Adrenal gland (tissue), 12 donors: ENCODE measurements around the gene NLRP9. TPM values are rescaled to one million over a fixed set of nuclear protein-coding genes. Genes with fewer than 3 reads are reported as not detected.
"Not testable (repeated sequence)": the region's sequence is repeated elsewhere in the genome, so short reads cannot be mapped to it uniquely, and the experiment has no call there.

Source experiments
- DNase-seq, 7 donors: peaks; one replicate each; pipeline ENCODE4 v3.0.0-alpha.2; 2019 to 2020
- H3K27ac ChIP-seq, 5 donors: fragments of 200-600 bp; sonication (generic) in 4 of 5; 1 replicate in 3 of 5; 2 replicates in 2 of 5; pipeline versions ENCODE4 v1.5.1 to v1.8.0; 2016 to 2020; ENCODE audit warnings: mild to moderate bottlenecking in 1 of 5
- H3K27me3 ChIP-seq: fragments of 200-600 bp; 2 replicates; pipeline ENCODE4 v1.8.0; 2021
- H3K36me3 ChIP-seq, 2 donors: fragments of 200-600 bp; replicated peaks in 1 of 2; 1 replicate in 1 of 2; 2 replicates in 1 of 2; pipeline versions ENCODE4 v1.5.1 to v1.8.0; 2018 to 2022
- H3K4me1 ChIP-seq, 2 donors: fragments of 200-600 bp; replicated peaks in 1 of 2; 1 replicate in 1 of 2; 2 replicates in 1 of 2; pipeline versions ENCODE4 v1.5.1 to v1.8.0; 2018 to 2021
- H3K4me3 ChIP-seq, 4 donors: fragments of 200-600 bp; sonication (generic) in 3 of 4; one replicate each; pipeline ENCODE4 v1.5.1; 2016 to 2018
- H3K9me3 ChIP-seq, 3 donors: fragments of 200-600 bp; sonication (generic) in 1 of 3; replicated peaks in 1 of 3; 1 replicate in 2 of 3; 2 replicates in 1 of 3; pipeline versions ENCODE4 v1.5.1 to v1.8.0; 2016 to 2021
- POLR2A ChIP-seq, 2 donors: fragments of 450-650 bp; IDR thresholded peaks; one replicate each; pipeline ENCODE4 v1.6.1; 2017; ENCODE audit warnings: antibody characterized with exemption in 2 of 2, mild to moderate bottlenecking in 2 of 2, moderate library complexity in 1 of 2
- WGBS, 4 donors: extraction: QIAGEN DNeasy Blood & Tissue Kit in 2 of 4; methylation state at CpG; one replicate each; pipeline versions ENCODE4 v1.1.5 to v1.1.7; 2013 to 2017; 5-methylcytosine and 5-hydroxymethylcytosine counted together
- intact Hi-C, 2 donors: fragments of 100-400 bp; cut with DNase I; formaldehyde crosslinking; loops; one replicate each; pipeline versions ENCODE4 v1.14.1 to v1.15.0; 2022 to 2023
- polyA plus RNA-seq, 3 donors: library from polyadenylated mRNA; stranded (reverse); fragments of 200-250 nt in 2 of 3; fragments of 350-450 nt in 1 of 3; fragmentation: Illumina TruSeq in 1 of 3; extraction: RNeasy Lipid Tissue Mini Kit (QIAGEN cat#74804) in 1 of 3; gene quantifications; one replicate each; pipeline ENCODE4 v1.2.3, GENCODE V29; 2013 to 2014
- total RNA-seq, 9 donors: library from RNA; depleted of rRNA in 4 of 9; stranded (reverse); fragments of >200 nt in 4 of 9; fragments of 120-200 nt in 1 of 9; fragmentation: NEBNext Ultra II Directional in 1 of 9; extraction: Animal tissue kit (Norgen Biotek cat#: 25700) in 1 of 9; gene quantifications; one replicate each; pipeline versions ENCODE4 v1.1.0 to v1.2.4, GENCODE V29; 2013 to 2023
- TF ChIP-seq, protein P1 (sequence below), 6 experiments: fragments of 450-650 bp in 4 of 6; fragments of 200-600 bp in 2 of 6; sonication (generic) in 1 of 6; IDR thresholded peaks; 1 replicate in 5 of 6; 2 replicates in 1 of 6; pipeline versions ENCODE4 v1.5.1 to v1.8.0; 2016 to 2021; ENCODE audit warnings: antibody characterized with exemption in 6 of 6, mild to moderate bottlenecking in 2 of 6, moderate library complexity in 1 of 6
- donor health status: healthy with polysubstance abuse.
- donor health status: Bipolar disorder and iron deficiency.
- donor health status: DM: yes; HTN: yes; CAD: no.
- donor health status: DM: no; HTN: no; CAD: no.
- donor health status: DM: no; HTN: no; CAD: no.
- donor health status: DM: yes; HTN: yes; CAD: no.

Gene NLRP9
- total and polyA plus RNA-seq, 12 donors = not detected

- H3K4me3 ChIP-seq = no peak overlapping the region
- intact Hi-C loops = no loop called here
- H3K36me3 ChIP-seq = no peaks in the 10 kb centered on the region
- no peaks in the 10 kb centered on the region for H3K9me3 ChIP-seq
- H3K4me1 ChIP-seq = no peaks in the 10 kb centered on the region
- H3K27me3 ChIP-seq = peaks cover 10% of the 10 kb centered on the region
- DNase-seq = no peak
- no peak overlapping the region for H3K27ac ChIP-seq
- WGBS, 4 donors = 84 to 91% (median 88%) methylated on average over 8 of the region's 8 CpGs
- TF ChIP-seq, protein P1, sequence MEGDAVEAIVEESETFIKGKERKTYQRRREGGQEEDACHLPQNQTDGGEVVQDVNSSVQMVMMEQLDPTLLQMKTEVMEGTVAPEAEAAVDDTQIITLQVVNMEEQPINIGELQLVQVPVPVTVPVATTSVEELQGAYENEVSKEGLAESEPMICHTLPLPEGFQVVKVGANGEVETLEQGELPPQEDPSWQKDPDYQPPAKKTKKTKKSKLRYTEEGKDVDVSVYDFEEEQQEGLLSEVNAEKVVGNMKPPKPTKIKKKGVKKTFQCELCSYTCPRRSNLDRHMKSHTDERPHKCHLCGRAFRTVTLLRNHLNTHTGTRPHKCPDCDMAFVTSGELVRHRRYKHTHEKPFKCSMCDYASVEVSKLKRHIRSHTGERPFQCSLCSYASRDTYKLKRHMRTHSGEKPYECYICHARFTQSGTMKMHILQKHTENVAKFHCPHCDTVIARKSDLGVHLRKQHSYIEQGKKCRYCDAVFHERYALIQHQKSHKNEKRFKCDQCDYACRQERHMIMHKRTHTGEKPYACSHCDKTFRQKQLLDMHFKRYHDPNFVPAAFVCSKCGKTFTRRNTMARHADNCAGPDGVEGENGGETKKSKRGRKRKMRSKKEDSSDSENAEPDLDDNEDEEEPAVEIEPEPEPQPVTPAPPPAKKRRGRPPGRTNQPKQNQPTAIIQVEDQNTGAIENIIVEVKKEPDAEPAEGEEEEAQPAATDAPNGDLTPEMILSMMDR (IDR thresholded peaks at IDR 0.05) = no peak
- no peak for TF ChIP-seq POLR2A (IDR thresholded peaks at IDR 0.05)
These were observed 14.7 kb downstream of the NLRP9 start for GRCh38 chr19:55723491-55723890.

DNA sequence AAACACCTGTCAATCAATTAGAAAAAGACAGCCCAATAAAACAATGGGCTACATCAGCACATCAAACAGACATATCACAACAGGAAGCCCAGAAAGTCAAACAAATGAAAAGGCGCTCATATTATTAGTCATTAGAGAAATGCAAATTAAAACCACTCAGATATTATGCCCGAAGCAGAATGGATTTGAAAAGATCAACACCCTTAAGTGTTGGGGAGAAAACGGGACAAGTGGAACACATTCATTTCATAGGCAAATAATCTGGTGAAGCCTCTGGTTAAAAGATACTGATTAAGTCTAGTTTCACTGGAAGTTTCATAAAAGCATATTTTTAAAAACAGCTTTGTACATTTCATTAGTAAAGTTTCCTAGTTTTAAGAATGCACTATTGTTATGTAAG is 17.4 kb downstream of the NLRP9 start:
- Histone ChIP-seq H3K4me1 (no peaks in the 10 kb centered on the region), H3K27me3 (peaks cover 15% of the 10 kb centered on the region), H3K4me3 (no peak overlapping the region), H3K36me3 (no peaks in the 10 kb centered on the region), H3K27ac (no peak overlapping the region), H3K9me3 (no peaks in the 10 kb centered on the region)
- intact Hi-C loops = no loop called here
- WGBS, 4 donors = 70 to 84% (median 74%) methylated on average over 3 of the region's 3 CpGs
- TF ChIP-seq, protein P1 (IDR thresholded peaks at IDR 0.05) = no peak
- no peak for TF ChIP-seq POLR2A (IDR thresholded peaks at IDR 0.05)
- DNase-seq = no peak

DNA sequence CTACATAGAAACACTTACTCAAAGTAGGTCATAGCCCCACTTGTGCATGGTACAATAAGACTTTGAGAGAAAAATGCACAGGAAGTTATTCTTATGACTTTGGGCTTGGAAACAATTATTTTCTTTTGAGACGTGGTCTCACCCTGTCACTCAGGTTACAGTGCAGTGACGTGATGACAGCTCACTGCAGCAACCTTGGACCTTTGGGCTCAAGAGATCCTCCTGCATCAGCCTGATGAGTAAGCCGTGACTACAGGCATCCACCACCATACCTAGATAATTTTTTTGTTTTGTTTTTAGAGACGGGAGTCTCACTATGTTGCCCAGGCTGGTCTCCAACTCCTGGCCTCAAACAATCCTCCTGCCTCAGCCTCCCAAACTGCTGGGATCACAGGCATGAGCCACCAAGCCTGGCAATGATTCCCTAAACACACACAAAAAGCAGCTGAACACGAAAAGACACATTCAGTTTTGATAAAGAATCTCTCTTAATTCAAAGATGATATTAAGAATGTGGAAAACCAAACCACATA is 17.9 kb downstream of the NLRP9 start:
- intact Hi-C loops = no loop called here
- Histone ChIP-seq H3K4me1 (no peaks in the 10 kb centered on the region), H3K4me3 (no peak overlapping the region), H3K36me3 (no peaks in the 10 kb centered on the region), H3K9me3 (no peaks in the 10 kb centered on the region), H3K27me3 (peaks cover 15% of the 10 kb centered on the region), H3K27ac (no peak overlapping the region)
- 45 to 56% (median 49%) methylated on average over 5 of the region's 5 CpGs for WGBS, 4 donors
- no peak for DNase-seq
- TF ChIP-seq, protein P1 (IDR thresholded peaks at IDR 0.05) = no peak
- no peak for TF ChIP-seq POLR2A (IDR thresholded peaks at IDR 0.05)

DNA sequence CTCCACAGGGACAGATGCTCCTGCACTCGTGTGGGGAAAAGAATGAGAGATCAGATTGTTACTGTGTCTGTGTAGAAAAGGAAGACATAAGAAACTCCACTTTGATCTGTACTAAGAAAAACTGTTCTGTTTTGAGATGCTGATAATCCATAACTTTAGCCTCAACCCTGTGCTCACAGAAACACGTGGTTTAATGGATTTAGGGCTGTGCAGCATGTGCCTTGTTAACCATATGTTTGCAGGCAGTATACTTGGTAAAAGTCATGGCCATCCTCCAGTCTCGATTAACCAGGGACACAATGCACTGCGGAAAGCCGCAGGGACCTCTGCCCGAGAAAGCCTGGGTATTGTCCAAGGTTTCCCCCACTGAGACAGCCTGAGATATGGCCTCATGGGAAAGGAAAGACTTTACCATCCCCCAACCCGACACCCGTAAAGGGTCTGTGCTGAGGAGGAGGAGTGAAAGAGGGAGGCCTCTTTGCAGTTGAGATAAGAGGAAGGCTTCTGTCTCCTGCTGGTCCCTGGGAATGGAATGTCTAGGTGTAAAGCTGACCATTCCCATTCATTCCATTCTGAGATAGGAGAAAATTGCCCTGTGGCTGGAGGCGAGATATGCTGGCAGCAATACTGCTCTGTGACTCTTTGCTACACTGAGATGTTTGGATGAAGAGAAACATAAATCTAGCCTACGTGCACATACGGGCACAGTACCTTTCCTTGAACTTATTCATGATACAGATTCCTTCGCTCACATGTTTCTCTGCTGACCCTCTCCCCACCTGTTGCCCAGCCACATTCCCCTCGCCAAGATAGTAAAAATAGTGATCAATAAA is 20.1 kb downstream of the NLRP9 start:
- intact Hi-C loops, H3K36me3 ChIP-seq, H3K9me3 ChIP-seq, H3K4me3 ChIP-seq, DNase-seq, H3K27ac ChIP-seq, H3K4me1 ChIP-seq: not testable (repeated sequence)
- 32 to 63% (median 34%) methylated on average over 11 to 13 of the region's 13 CpGs for WGBS, 4 donors
- peaks cover 15% of the 10 kb centered on the region for H3K27me3 ChIP-seq
